ENCODE results near the gene DGKB. TPM values are rescaled to one million over a fixed set of nuclear protein-coding genes. Genes with fewer than 3 reads are reported as not detected.
A peak's percentile ranks its signal among the peaks of the same experiment; 100 is the strongest.

DGKB gene
- total RNA-seq, 1 donor from 2014 or later = 2.1 TPM

GRCh38 chr7:14835384-14835783, 67.2 kb downstream of the DGKB start:
- H3K27me3 ChIP-seq (ENCODE audit: control insufficient read depth in 3 of 3, insufficient read depth in 3 of 3, low read length in 3 of 3) = no peaks in the 10 kb centered on the region
- H3K9ac ChIP-seq (ENCODE audit: low read depth in 1 of 3, low read length in 3 of 3) = peak overlapping the region in 2 of 3 donors; percentile 18 to 28
- no peak overlapping the region for H3K4me3 ChIP-seq (ENCODE audit: low read length in 3 of 3)
- peaks cover 28 to 32% (median 31%) of the 10 kb centered on the region in 3 donors for H3K4me1 ChIP-seq (ENCODE audit: control insufficient read depth in 3 of 3, insufficient read depth in 3 of 3, low read length in 3 of 3)
- H3K27ac ChIP-seq (ENCODE audit: low read depth, low read length) = peak overlapping the region; percentile 95
- no peaks in the 10 kb centered on the region for H3K9me3 ChIP-seq (ENCODE audit: control insufficient read depth in 3 of 3, low read length in 3 of 3)
- no peaks in the 10 kb centered on the region for H3K36me3 ChIP-seq (ENCODE audit: control insufficient read depth in 3 of 3, insufficient read depth in 3 of 3, low read length in 3 of 3)

- Histone ChIP-seq H3K27me3 (ENCODE audit: control insufficient read depth in 3 of 3, insufficient read depth in 3 of 3, low read length in 3 of 3) (no peaks in the 10 kb centered on the region), H3K9ac (ENCODE audit: low read depth in 1 of 3, low read length in 3 of 3) (peak overlapping the region in 1 of 3 donors; percentile 8), H3K36me3 (ENCODE audit: control insufficient read depth in 3 of 3, insufficient read depth in 3 of 3, low read length in 3 of 3) (no peaks in the 10 kb centered on the region), H3K4me1 (ENCODE audit: control insufficient read depth in 3 of 3, insufficient read depth in 3 of 3, low read length in 3 of 3) (peaks cover 28 to 32% (median 31%) of the 10 kb centered on the region in 3 donors), H3K27ac (ENCODE audit: low read depth, low read length) (peak overlapping the region; percentile 95), H3K4me3 (ENCODE audit: low read length in 3 of 3) (no peak overlapping the region), H3K9me3 (ENCODE audit: control insufficient read depth in 3 of 3, low read length in 3 of 3) (no peaks in the 10 kb centered on the region)
Observed at GRCh38 chr7:14834883-14835282, 67.7 kb downstream of the DGKB start.

GRCh38 chr7:14834456-14834855, 68.1 kb downstream of the DGKB start:
- Histone ChIP-seq H3K4me3 (ENCODE audit: low read length in 3 of 3) (peak overlapping the region in 2 of 3 donors; percentile 1 to 9), H3K36me3 (ENCODE audit: control insufficient read depth in 3 of 3, insufficient read depth in 3 of 3, low read length in 3 of 3) (no peaks in the 10 kb centered on the region), H3K27ac (ENCODE audit: low read depth, low read length) (peak overlapping the region; percentile 95), H3K9ac (ENCODE audit: low read depth in 1 of 3, low read length in 3 of 3) (no peak overlapping the region), H3K4me1 (ENCODE audit: control insufficient read depth in 3 of 3, insufficient read depth in 3 of 3, low read length in 3 of 3) (peaks cover 28 to 32% (median 31%) of the 10 kb centered on the region in 3 donors), H3K27me3 (ENCODE audit: control insufficient read depth in 3 of 3, insufficient read depth in 3 of 3, low read length in 3 of 3) (no peaks in the 10 kb centered on the region), H3K9me3 (ENCODE audit: control insufficient read depth in 3 of 3, low read length in 3 of 3) (no peaks in the 10 kb centered on the region)

- peak overlapping the region; percentile 95 for H3K27ac ChIP-seq (ENCODE audit: low read depth, low read length)
- H3K9ac ChIP-seq (ENCODE audit: low read depth in 1 of 3, low read length in 3 of 3) = no peak overlapping the region
- peaks cover 28 to 32% (median 31%) of the 10 kb centered on the region in 3 donors for H3K4me1 ChIP-seq (ENCODE audit: control insufficient read depth in 3 of 3, insufficient read depth in 3 of 3, low read length in 3 of 3)
- H3K9me3 ChIP-seq (ENCODE audit: control insufficient read depth in 3 of 3, low read length in 3 of 3) = no peaks in the 10 kb centered on the region
- no peaks in the 10 kb centered on the region for H3K36me3 ChIP-seq (ENCODE audit: control insufficient read depth in 3 of 3, insufficient read depth in 3 of 3, low read length in 3 of 3)
- no peak overlapping the region for H3K4me3 ChIP-seq (ENCODE audit: low read length in 3 of 3)
- no peaks in the 10 kb centered on the region for H3K27me3 ChIP-seq (ENCODE audit: control insufficient read depth in 3 of 3, insufficient read depth in 3 of 3, low read length in 3 of 3)
Observed at GRCh38 chr7:14833707-14834106, 68.8 kb downstream of the DGKB start.

GRCh38 chr7:14828053-14828452, 74.5 kb downstream of the DGKB start:
- no peak overlapping the region for H3K27ac ChIP-seq (ENCODE audit: low read depth, low read length)
- H3K9me3 ChIP-seq (ENCODE audit: control insufficient read depth in 3 of 3, low read length in 3 of 3) = no peaks in the 10 kb centered on the region
- H3K27me3 ChIP-seq (ENCODE audit: control insufficient read depth in 3 of 3, insufficient read depth in 3 of 3, low read length in 3 of 3) = no peaks in the 10 kb centered on the region
- H3K9ac ChIP-seq (ENCODE audit: low read depth in 1 of 3, low read length in 3 of 3) = no peak overlapping the region
- H3K4me1 ChIP-seq (ENCODE audit: control insufficient read depth in 3 of 3, insufficient read depth in 3 of 3, low read length in 3 of 3) = no peaks in the 10 kb centered on the region
- H3K4me3 ChIP-seq (ENCODE audit: low read length in 3 of 3) = no peak overlapping the region
- H3K36me3 ChIP-seq (ENCODE audit: control insufficient read depth in 3 of 3, insufficient read depth in 3 of 3, low read length in 3 of 3) = no peaks in the 10 kb centered on the region

- Histone ChIP-seq H3K27me3 (ENCODE audit: control insufficient read depth in 3 of 3, insufficient read depth in 3 of 3, low read length in 3 of 3) (no peaks in the 10 kb centered on the region), H3K9me3 (ENCODE audit: control insufficient read depth in 3 of 3, low read length in 3 of 3) (no peaks in the 10 kb centered on the region), H3K4me1 (ENCODE audit: control insufficient read depth in 3 of 3, insufficient read depth in 3 of 3, low read length in 3 of 3) (no peaks in the 10 kb centered on the region), H3K36me3 (ENCODE audit: control insufficient read depth in 3 of 3, insufficient read depth in 3 of 3, low read length in 3 of 3) (no peaks in the 10 kb centered on the region), H3K9ac (ENCODE audit: low read depth in 1 of 3, low read length in 3 of 3) (no peak overlapping the region), H3K4me3 (ENCODE audit: low read length in 3 of 3) (no peak overlapping the region), H3K27ac (ENCODE audit: low read depth, low read length) (no peak overlapping the region)
Observed at GRCh38 chr7:14826426-14826825, 76.1 kb downstream of the DGKB start.

GRCh38 chr7:14825912-14826311, 76.6 kb downstream of the DGKB start:
- Histone ChIP-seq H3K27ac (ENCODE audit: low read depth, low read length) (no peak overlapping the region), H3K4me3 (ENCODE audit: low read length in 3 of 3) (no peak overlapping the region), H3K9me3 (ENCODE audit: control insufficient read depth in 3 of 3, low read length in 3 of 3) (no peaks in the 10 kb centered on the region), H3K27me3 (ENCODE audit: control insufficient read depth in 3 of 3, insufficient read depth in 3 of 3, low read length in 3 of 3) (no peaks in the 10 kb centered on the region), H3K36me3 (ENCODE audit: control insufficient read depth in 3 of 3, insufficient read depth in 3 of 3, low read length in 3 of 3) (no peaks in the 10 kb centered on the region), H3K9ac (ENCODE audit: low read depth in 1 of 3, low read length in 3 of 3) (no peak overlapping the region), H3K4me1 (ENCODE audit: control insufficient read depth in 3 of 3, insufficient read depth in 3 of 3, low read length in 3 of 3) (no peaks in the 10 kb centered on the region)

GRCh38 chr7:14822481-14822854, 80.1 kb downstream of the DGKB start:
- Histone ChIP-seq H3K27me3 (ENCODE audit: control insufficient read depth in 3 of 3, insufficient read depth in 3 of 3, low read length in 3 of 3) (no peaks in the 10 kb centered on the region), H3K4me3 (ENCODE audit: low read length in 3 of 3) (no peak overlapping the region), H3K9ac (ENCODE audit: low read depth in 1 of 3, low read length in 3 of 3) (no peak overlapping the region), H3K27ac (ENCODE audit: low read depth, low read length) (no peak overlapping the region), H3K9me3 (ENCODE audit: control insufficient read depth in 3 of 3, low read length in 3 of 3) (no peaks in the 10 kb centered on the region), H3K4me1 (ENCODE audit: control insufficient read depth in 3 of 3, insufficient read depth in 3 of 3, low read length in 3 of 3) (no peaks in the 10 kb centered on the region), H3K36me3 (ENCODE audit: control insufficient read depth in 3 of 3, insufficient read depth in 3 of 3, low read length in 3 of 3) (no peaks in the 10 kb centered on the region)

- H3K27me3 ChIP-seq (ENCODE audit: control insufficient read depth in 3 of 3, insufficient read depth in 3 of 3, low read length in 3 of 3) = no peaks in the 10 kb centered on the region
- no peaks in the 10 kb centered on the region for H3K9me3 ChIP-seq (ENCODE audit: control insufficient read depth in 3 of 3, low read length in 3 of 3)
- no peak overlapping the region for H3K4me3 ChIP-seq (ENCODE audit: low read length in 3 of 3)
- H3K36me3 ChIP-seq (ENCODE audit: control insufficient read depth in 3 of 3, insufficient read depth in 3 of 3, low read length in 3 of 3) = no peaks in the 10 kb centered on the region
- H3K9ac ChIP-seq (ENCODE audit: low read depth in 1 of 3, low read length in 3 of 3) = no peak overlapping the region
- no peak overlapping the region for H3K27ac ChIP-seq (ENCODE audit: low read depth, low read length)
- H3K4me1 ChIP-seq (ENCODE audit: control insufficient read depth in 3 of 3, insufficient read depth in 3 of 3, low read length in 3 of 3) = no peaks in the 10 kb centered on the region
Observed at GRCh38 chr7:14821757-14822480, 80.6 kb downstream of the DGKB start.

- Histone ChIP-seq H3K27me3 (ENCODE audit: control insufficient read depth in 3 of 3, insufficient read depth in 3 of 3, low read length in 3 of 3) (no peaks in the 10 kb centered on the region), H3K9ac (ENCODE audit: low read depth in 1 of 3, low read length in 3 of 3) (no peak overlapping the region), H3K9me3 (ENCODE audit: control insufficient read depth in 3 of 3, low read length in 3 of 3) (no peaks in the 10 kb centered on the region), H3K4me3 (ENCODE audit: low read length in 3 of 3) (no peak overlapping the region), H3K27ac (ENCODE audit: low read depth, low read length) (no peak overlapping the region), H3K4me1 (ENCODE audit: control insufficient read depth in 3 of 3, insufficient read depth in 3 of 3, low read length in 3 of 3) (no peaks in the 10 kb centered on the region), H3K36me3 (ENCODE audit: control insufficient read depth in 3 of 3, insufficient read depth in 3 of 3, low read length in 3 of 3) (no peaks in the 10 kb centered on the region)
Observed at GRCh38 chr7:14818871-14819270, 83.7 kb downstream of the DGKB start.
